HG02943 (cell line): ENCODE measurements around the gene HSPA12A.

ENCODE experiments used
- ATAC-seq: cut with Tn5 transposase; IDR thresholded peaks from one replicate; pipeline ENCODE4 v1.9.1; 2021; ENCODE audit warnings: mild to moderate bottlenecking, low read depth, moderate library complexity; ENCODE audit not compliant: unreplicated experiment

The HSPA12A gene

GRCh38 chr10:116771101-116771958 is 29.0 kb upstream of the HSPA12A start:
- no peak for ATAC-seq

- no peak for ATAC-seq
Measured at GRCh38 chr10:116770281-116770680, 27.9 kb upstream of the HSPA12A start.

GRCh38 chr10:116769791-116770190 is 27.4 kb upstream of the HSPA12A start:
- no peak for ATAC-seq

- ATAC-seq, result no peak
Measured at GRCh38 chr10:116769368-116769767, 27.0 kb upstream of the HSPA12A start.

GRCh38 chr10:116768786-116769185 is 26.4 kb upstream of the HSPA12A start:
- no peak for ATAC-seq

- ATAC-seq, result no peak
Measured at GRCh38 chr10:116766837-116767634, 24.7 kb upstream of the HSPA12A start.

- ATAC-seq, result no peak
Measured at GRCh38 chr10:116766241-116766827, 24.0 kb upstream of the HSPA12A start.

GRCh38 chr10:116765648-116766081 is 23.3 kb upstream of the HSPA12A start:
- ATAC-seq, result no peak

GRCh38 chr10:116764979-116765378 is 22.6 kb upstream of the HSPA12A start:
- no peak for ATAC-seq

GRCh38 chr10:116763440-116763839 is 21.1 kb upstream of the HSPA12A start:
- ATAC-seq, result no peak

GRCh38 chr10:116761883-116762282 is 19.5 kb upstream of the HSPA12A start:
- no peak for ATAC-seq

GRCh38 chr10:116760919-116761318 is 18.6 kb upstream of the HSPA12A start:
- ATAC-seq, result no peak

- ATAC-seq, result no peak
Measured at GRCh38 chr10:116757246-116757645, 14.9 kb upstream of the HSPA12A start.

- ATAC-seq, result no peak
Measured at GRCh38 chr10:116756277-116756676, 13.9 kb upstream of the HSPA12A start.

GRCh38 chr10:116753759-116754158 is 11.4 kb upstream of the HSPA12A start:
- no peak for ATAC-seq

- ATAC-seq, result no peak
Measured at GRCh38 chr10:116752969-116753665, 10.8 kb upstream of the HSPA12A start.

GRCh38 chr10:116752563-116752962 is 10.2 kb upstream of the HSPA12A start:
- ATAC-seq, result no peak

- ATAC-seq, result no peak
Measured at GRCh38 chr10:116748471-116748870, 6.1 kb upstream of the HSPA12A start.

- ATAC-seq, result no peak
Measured at GRCh38 chr10:116748041-116748440, 5.7 kb upstream of the HSPA12A start.

GRCh38 chr10:116747325-116747724 is 5.0 kb upstream of the HSPA12A start:
- no peak for ATAC-seq

GRCh38 chr10:116744885-116745284 is 2.5 kb upstream of the HSPA12A start:
- no peak for ATAC-seq
